GM19452 (cell line): ENCODE data around the gene BIRC5.

Experiments used
- ATAC-seq: cut with Tn5 transposase; IDR thresholded peaks from one replicate; pipeline ENCODE4 v1.9.1; 2021; ENCODE audit not compliant: unreplicated experiment

The BIRC5 gene

DNA sequence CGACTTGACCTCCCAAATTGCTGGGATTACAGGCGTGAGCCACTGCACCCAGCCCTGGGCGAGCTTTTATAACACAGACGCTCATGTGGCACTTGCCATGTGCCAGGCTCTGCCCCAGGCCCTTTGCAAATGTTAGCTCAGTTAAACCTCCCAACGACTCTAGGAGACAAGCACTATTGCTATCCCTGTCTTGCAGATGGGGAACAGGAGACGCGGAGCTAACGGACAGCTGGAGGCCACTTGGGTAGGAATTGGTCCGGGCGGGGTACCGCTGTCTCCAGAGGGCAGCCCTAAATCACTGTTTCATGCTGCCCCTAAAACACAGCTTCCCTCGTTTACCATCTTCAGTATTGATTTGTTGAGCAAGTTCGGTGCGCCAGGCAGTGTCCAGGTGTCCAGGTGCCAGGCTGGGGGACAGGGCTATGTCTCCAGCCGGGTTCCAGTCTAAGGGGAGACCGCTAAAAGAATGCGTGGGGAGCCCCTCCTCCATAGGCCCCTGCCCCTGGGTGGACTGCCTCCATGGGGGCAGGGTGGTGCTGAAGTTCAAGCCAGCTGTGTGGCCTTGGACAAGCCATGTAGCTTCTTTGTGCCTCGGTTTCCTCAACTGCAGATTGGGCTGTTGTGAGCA, 41.1 kb downstream of the BIRC5 start:
- no peak for ATAC-seq

DNA sequence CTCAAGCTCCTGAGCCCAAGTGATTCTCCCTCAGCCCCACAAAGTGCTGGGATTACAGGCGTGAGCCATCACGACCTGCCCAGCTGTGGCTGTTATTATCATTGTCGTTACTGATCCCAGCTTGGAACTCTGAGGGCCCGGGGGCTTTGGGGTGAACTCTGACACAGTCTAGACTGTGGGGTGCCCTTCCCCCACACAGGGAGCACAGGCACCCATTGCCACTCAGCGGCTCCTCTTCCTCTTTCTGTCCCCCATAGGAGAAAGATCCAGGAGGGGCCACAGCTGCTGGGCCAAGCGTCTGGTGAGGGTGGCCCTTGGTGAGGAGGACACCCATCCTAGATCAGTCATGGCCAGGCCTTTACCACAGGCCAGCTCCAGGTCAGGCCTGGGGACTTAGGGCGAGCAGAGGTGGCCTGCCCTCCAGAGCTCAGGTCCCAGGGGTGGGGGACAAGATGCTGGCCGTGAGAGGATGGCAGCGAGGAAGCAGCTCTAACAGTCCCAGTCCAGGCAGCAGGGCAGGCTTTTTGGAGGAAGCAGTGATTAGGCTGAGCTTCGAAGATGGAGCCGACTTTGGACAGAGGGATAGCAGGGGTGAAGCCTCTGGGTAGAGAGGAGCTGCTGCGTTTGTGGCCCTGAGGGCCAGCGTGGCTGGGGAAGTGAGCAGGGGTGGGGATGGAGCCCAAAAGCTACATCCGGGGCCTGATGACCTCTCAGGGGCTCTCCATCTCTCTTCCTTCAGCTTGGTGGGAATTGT, 42.1 kb downstream of the BIRC5 start:
- ATAC-seq, result no peak

- no peak for ATAC-seq
Observed at GRCh38 chr17:78256707-78257591, 42.9 kb downstream of the BIRC5 start.

GRCh38 chr17:78257810-78258322, 43.8 kb downstream of the BIRC5 start:
- no peak for ATAC-seq

DNA sequence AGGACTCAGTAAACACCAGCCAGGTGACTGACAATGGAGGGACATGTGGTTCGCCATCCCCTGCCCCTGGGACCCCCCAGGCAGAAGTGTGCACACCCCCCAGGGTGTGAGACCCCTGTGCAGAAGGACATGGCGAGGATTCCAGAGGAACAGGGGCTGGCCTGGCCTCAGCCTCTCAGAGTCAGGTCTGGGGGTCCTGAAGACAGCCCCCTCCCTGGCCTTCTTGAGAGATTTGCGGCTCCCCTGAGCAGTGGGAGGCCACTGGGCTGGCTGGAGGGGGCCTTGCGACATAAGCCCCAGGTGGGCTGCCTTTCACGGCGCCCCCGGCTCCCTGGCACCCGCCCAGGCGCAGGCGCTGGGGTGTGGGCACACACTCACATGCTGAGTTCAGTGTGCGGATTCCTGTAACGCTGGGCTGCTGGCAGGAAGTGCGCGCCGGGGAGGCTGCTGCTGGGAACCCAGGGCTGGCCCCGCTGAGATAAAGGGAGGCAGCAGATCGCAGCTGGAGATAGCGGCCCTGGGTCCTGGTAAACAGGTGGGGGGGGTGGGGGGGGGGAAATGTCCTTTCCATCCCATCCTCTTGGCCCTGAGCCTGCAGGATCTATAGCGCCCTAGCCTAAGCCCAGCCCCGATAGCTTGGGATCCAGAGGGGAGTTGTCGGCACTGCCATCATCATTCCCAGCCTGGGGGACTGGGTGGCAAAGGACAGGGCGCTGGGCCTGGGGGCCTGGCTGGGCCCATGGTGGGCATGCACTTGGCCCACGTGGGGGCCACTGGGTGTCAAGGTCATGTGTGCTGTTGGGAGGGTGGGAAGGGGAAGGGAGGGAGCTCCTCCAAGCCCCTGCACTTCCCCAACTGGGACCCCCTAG, 44.5 kb downstream of the BIRC5 start:
- no peak for ATAC-seq

DNA sequence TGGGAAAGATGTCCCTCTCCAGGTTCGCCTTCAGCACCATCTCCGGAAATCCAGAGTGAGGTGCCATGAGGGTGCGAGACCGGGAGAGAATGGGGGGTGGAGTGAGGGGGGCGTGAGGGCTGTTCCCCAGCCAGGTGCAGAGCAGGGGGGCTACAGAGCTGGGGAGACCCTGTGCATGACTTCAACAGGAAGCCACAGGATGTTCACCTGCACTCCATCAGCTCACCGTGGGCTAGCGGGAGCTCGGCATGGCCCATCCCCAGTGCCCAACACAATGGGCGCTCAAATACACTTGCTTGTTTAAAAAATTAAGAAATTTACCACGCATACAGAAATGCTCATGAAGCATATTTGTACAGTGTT, 45.1 kb downstream of the BIRC5 start:
- ATAC-seq, result no peak

DNA sequence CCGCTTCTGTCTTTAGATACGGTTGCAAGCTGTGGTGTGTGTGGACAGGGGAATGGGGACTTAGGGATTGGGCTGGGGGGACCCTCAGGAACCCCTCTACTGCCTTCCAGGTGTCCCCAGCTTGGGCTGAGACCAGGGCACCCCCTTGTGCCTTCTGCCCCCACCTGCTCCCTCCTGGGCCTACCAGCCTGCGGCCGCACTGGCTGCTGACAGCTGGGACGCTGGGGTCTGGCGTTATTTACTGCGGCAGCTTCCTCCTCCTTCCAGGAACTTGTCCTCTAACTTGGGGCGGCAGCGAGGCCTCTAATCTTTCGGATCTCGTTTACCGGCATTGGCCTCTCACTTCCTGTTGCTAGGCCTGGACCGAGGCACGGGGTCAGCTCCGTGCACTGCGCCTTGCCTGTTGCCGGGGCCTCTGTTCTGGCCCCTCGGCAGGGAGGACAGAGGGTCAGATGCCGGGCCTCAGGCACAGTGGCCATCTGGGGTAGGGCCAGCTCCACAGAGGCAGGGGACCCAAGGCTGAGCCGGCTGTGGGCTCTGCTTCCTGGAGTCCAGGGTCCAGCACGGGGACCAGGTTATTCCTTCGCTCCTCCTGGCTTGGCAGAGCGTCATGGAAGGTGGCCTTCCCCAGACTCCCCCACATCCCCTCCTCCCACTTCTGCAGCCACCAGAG, 49.1 kb downstream of the BIRC5 start:
- no peak for ATAC-seq

GRCh38 chr17:78263736-78264340, 49.8 kb downstream of the BIRC5 start:
- no peak for ATAC-seq

- no peak for ATAC-seq
Observed at GRCh38 chr17:78264590-78264989, 50.5 kb downstream of the BIRC5 start.

DNA sequence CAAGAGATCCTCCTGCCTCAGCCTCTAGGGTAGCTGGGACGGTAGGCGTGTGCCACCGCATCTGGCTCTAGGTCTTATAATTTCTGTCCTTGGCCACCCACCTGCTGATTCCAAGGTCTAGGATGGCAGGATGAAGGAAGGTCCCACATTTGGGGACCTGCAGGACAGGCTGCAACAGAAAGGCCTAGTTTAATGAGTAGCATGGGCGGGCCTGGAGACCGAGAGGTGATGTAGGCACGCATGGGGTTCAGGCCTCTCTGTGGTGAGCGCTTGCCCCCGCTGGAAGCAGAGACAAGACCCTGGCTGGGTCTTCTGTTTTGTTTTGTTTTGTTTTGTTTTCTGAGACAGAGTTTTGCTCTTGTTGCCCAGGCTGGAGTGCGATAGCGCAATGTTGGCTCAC, 51.1 kb downstream of the BIRC5 start:
- ATAC-seq, result no peak

- ATAC-seq, result no peak
Observed at GRCh38 chr17:78266231-78266631, 52.2 kb downstream of the BIRC5 start.

DNA sequence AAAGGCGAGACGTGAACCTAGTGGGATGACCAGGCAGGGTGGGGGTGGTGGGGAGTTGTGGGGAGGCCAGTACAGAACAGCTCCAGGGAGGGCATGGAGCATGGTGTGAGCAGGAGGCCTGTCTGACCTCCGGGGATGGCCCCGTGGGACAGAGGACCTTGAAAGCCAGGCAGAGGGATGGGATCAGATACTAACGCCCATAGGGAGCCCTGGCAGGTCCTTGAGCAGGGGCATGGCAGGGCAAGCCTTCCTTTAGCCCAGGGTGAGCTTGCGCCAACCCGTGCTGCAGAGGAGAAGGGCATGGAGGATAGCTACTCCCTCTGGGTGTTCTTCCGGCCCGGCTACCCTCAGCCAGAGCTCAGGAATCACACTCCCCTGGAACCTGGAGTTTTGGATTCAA, 52.7 kb downstream of the BIRC5 start:
- ATAC-seq, result no peak

DNA sequence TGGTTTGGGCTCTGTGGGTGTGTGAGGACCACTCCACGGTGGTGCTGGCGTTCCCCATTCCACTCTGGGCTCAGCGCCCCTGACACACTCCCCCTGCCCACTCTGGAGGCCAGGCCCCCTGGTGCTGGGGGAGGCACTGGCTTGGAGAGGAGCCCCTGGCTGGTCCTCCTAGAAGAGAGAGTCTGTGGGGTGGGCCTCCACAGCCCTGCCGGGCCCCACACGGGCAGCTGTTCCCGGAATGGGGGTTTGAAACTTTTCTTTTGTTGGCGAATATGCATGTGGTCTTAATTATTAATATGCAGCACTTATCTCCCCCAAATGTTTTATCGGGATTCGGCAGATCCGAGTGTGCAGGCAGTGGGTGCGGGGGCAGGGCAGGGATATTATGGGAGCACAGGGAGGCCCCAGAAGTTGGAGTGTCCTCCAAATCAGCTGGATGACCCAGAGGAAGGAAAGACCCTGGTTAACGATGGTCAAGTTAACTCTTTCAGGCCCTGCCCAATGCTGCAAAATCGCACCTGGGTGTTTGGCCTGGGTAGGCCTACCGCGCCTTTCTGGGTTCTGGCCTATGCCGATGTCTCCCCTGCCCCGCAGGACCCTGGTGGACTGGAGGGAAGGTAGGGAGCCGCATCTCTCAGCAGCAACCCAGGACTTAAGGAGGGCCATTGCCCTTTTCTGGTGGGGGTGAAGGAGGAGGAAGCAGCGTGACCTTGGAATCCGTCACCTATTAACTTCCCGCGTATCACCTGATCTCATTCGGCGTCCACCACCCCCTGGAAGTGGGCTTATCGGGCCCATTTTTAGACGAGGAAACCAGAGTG, 53.4 kb downstream of the BIRC5 start:
- no peak for ATAC-seq

DNA sequence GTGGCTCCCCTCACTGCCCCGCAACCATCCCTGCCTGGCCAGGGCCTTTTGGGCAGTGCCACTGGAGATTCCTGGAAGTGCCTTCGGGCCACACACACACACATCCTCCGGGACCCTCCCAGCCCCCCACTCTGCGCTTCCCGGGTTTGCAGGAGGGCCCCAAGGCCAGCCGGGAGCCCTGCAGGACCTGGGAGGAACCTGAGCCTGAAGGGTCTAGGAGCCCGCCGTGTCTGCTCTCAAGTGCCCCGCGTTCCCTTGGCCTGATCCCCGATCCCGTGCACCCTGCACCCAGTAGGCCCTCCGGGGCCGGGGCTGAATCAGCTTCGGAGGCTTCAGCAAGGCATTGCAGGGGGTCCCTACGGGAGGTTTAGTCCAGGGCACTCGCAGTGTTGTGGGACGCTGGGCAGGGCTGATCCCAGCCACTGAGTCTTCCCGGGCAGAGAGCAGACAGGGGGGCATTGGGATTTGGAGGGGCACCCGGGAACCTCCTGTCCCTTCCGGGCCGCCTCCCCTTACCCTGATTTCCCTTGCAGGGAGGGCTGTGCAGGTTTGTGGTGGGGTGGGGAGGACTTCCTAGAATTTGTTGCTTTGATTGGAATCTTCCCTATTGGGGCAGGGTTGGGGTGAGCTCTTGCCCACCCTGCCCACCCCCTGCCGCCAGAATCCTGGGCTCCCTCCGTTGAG, 54.3 kb downstream of the BIRC5 start:
- no peak for ATAC-seq

- ATAC-seq, result no peak
Observed at GRCh38 chr17:78268951-78269905, 55.2 kb downstream of the BIRC5 start.

- no peak for ATAC-seq
Observed at GRCh38 chr17:78269955-78270381, 55.9 kb downstream of the BIRC5 start.
